ENCODE measurements around the gene LYPLA2. TPM values are rescaled to one million over a fixed set of nuclear protein-coding genes. Genes with fewer than 3 reads are reported as not detected.
"Not testable (repeated sequence)": the region's sequence is repeated elsewhere in the genome, so short reads cannot be mapped to it uniquely, and the experiment has no call there.

Gene LYPLA2
- total RNA-seq, 4 donors from 2014 or later: 4.6 to 33.5 (median 20.3) TPM

GRCh38 chr1:23793861-23794731, 3.2 kb downstream of the LYPLA2 start:
- intact Hi-C loops (cut with DNase I; ENCODE audit: low total_unique reads): no loop called here
- TF ChIP-seq POLR2A (IDR thresholded peaks at IDR 0.05): no peak
- TF ChIP-seq CTCF (IDR thresholded peaks at IDR 0.05): no peak
- Histone ChIP-seq H3K36me3 (no peaks in the 10 kb centered on the region), H3K27me3 (no peaks in the 10 kb centered on the region), H3K9me3 (no peaks in the 10 kb centered on the region), H3K4me1 (peaks cover 0 to 12% of the 10 kb centered on the region in 2 donors), H3K27ac (no peak overlapping the region), H3K4me3 (no peak overlapping the region)
- DNase-seq: no peak

GRCh38 chr1:23794732-23795182, 3.8 kb downstream of the LYPLA2 start:
- H3K4me3 ChIP-seq; intact Hi-C loops (cut with DNase I; ENCODE audit: low total_unique reads); H3K36me3 ChIP-seq; H3K27ac ChIP-seq; H3K27me3 ChIP-seq; DNase-seq; H3K9me3 ChIP-seq: not testable (repeated sequence)
- H3K4me1 ChIP-seq: peaks cover 0 to 16% of the 10 kb centered on the region in 2 donors

GRCh38 chr1:23795676-23796465, 4.9 kb downstream of the LYPLA2 start:
- Histone ChIP-seq H3K4me3 (no peak overlapping the region), H3K36me3 (no peaks in the 10 kb centered on the region), H3K27me3 (no peaks in the 10 kb centered on the region), H3K4me1 (peaks cover 0 to 17% of the 10 kb centered on the region in 2 donors), H3K27ac (no peak overlapping the region), H3K9me3 (no peaks in the 10 kb centered on the region)
- intact Hi-C loops (cut with DNase I; ENCODE audit: low total_unique reads): no loop called here
- DNase-seq: no peak
- TF ChIP-seq CTCF (IDR thresholded peaks at IDR 0.05): no peak
- no peak for TF ChIP-seq POLR2A (IDR thresholded peaks at IDR 0.05)

GRCh38 chr1:23796466-23797271, 5.7 kb downstream of the LYPLA2 start:
- no peak for TF ChIP-seq POLR2A (IDR thresholded peaks at IDR 0.05)
- TF ChIP-seq CTCF (IDR thresholded peaks at IDR 0.05): no peak
- no peak for DNase-seq
- Histone ChIP-seq H3K4me1 (peaks cover 0 to 20% of the 10 kb centered on the region in 2 donors), H3K27me3 (no peaks in the 10 kb centered on the region), H3K4me3 (no peak overlapping the region), H3K27ac (no peak overlapping the region), H3K36me3 (no peaks in the 10 kb centered on the region), H3K9me3 (no peaks in the 10 kb centered on the region)
- intact Hi-C loops (cut with DNase I; ENCODE audit: low total_unique reads): no loop called here
